ENCODE results near the gene TLN1.

DNA sequence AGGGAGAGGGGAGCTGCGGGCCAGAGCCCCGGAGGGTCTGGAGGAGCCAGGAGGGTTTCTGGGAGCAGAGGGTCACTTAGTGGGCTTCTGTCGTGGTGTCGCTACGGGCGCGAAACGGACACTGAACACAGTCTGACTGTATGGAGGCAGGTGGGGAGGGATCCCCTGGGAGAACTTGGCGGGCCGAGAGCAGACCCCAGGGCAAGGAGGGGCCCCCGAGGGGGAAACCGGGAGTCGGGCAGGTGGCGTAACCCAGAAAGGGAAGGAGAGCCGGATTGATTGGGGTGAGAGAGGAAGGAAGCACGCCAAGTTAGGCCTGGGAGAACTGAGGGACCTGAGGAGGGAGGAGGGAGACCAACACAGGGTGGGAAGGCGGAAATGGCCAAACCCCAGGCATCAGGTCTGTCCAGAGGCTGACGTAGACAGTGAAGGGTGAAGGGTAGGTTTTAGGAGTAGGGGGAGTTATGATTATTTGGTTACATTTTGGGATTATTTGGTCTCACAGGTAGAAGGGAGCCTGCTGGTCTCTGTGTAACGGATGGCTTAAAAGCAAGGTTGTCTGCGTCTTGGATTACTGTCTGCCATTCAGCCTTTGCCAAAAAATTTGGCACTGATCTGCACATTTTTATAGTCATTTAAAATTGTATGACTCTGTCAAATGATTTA is 25.4 kb upstream of the TLN1 start:
- TF ChIP-seq, protein P1, sequence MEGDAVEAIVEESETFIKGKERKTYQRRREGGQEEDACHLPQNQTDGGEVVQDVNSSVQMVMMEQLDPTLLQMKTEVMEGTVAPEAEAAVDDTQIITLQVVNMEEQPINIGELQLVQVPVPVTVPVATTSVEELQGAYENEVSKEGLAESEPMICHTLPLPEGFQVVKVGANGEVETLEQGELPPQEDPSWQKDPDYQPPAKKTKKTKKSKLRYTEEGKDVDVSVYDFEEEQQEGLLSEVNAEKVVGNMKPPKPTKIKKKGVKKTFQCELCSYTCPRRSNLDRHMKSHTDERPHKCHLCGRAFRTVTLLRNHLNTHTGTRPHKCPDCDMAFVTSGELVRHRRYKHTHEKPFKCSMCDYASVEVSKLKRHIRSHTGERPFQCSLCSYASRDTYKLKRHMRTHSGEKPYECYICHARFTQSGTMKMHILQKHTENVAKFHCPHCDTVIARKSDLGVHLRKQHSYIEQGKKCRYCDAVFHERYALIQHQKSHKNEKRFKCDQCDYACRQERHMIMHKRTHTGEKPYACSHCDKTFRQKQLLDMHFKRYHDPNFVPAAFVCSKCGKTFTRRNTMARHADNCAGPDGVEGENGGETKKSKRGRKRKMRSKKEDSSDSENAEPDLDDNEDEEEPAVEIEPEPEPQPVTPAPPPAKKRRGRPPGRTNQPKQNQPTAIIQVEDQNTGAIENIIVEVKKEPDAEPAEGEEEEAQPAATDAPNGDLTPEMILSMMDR (IDR thresholded peaks at IDR 0.05; ENCODE audit: insufficient read depth, low read length): no peak
- TF ChIP-seq GABPA (IDR thresholded peaks at IDR 0.05; ENCODE audit: low read depth): no peak
